MM.1S (cell line): ENCODE data around the gene TRAPPC3.

Experiments
- DNase-seq: peaks from one replicate; pipeline ENCODE4 v3.0.0-alpha.2; 2015
- H2AFZ ChIP-seq: fragments of 300-600 bp; sonication (generic); 2 replicates; pipeline ENCODE4 v1.6.0; 2016; ENCODE audit warnings: antibody characterized with exemption, low read length
- H3F3A ChIP-seq: fragments of 300-600 bp; sonication (generic); 2 replicates; pipeline ENCODE4 v1.6.1; 2016; ENCODE audit warnings: mild to moderate bottlenecking, antibody characterized with exemption, low read length, moderate library complexity, mixed read lengths; ENCODE audit not compliant: insufficient read depth
- H3K27ac ChIP-seq: fragments of 300-600 bp; sonication (generic); 2 replicates; pipeline ENCODE4 v1.5.1; 2016; ENCODE audit warnings: mild to moderate bottlenecking, low read length
- H3K27me3 ChIP-seq: fragments of 300-600 bp; sonication (generic); replicated peaks from 2 replicates; pipeline ENCODE4 v1.6.0; 2016; ENCODE audit warnings: low read length; ENCODE audit not compliant: insufficient read depth
- H3K36me3 ChIP-seq: fragments of 300-600 bp; sonication (generic); replicated peaks from 2 replicates; pipeline ENCODE4 v1.6.1; 2016; ENCODE audit warnings: mild to moderate bottlenecking, low read length, mixed read lengths; ENCODE audit not compliant: insufficient read depth
- H3K4me1 ChIP-seq: fragments of 300-600 bp; sonication (generic); 2 replicates; pipeline ENCODE4 v1.6.1; 2016; ENCODE audit warnings: low read length, mixed read lengths
- H3K4me2 ChIP-seq: fragments of 300-600 bp; sonication (generic); 2 replicates; pipeline ENCODE4 v1.6.0; 2016; ENCODE audit warnings: low read depth, low read length
- H3K4me3 ChIP-seq: fragments of 300-600 bp; sonication (generic); 2 replicates; pipeline ENCODE4 v1.5.1; 2016; ENCODE audit warnings: low read length, mixed read lengths
- H3K79me2 ChIP-seq: fragments of 300-600 bp; sonication (generic); 2 replicates; pipeline ENCODE4 v1.6.1; 2016; ENCODE audit warnings: mixed run types, low read length, mixed read lengths
- H3K9ac ChIP-seq: fragments of 300-600 bp; sonication (generic); 2 replicates; pipeline ENCODE4 v1.6.1; 2016; ENCODE audit warnings: low read length, mixed read lengths
- H3K9me2 ChIP-seq: fragments of 300-600 bp; sonication (generic); replicated peaks from 2 replicates; pipeline ENCODE4 v1.6.1; 2016; ENCODE audit warnings: mild to moderate bottlenecking, low read length, mixed read lengths; ENCODE audit not compliant: insufficient read depth
- H3K9me3 ChIP-seq: fragments of 300-600 bp; sonication (generic); replicated peaks from 2 replicates; pipeline ENCODE4 v1.6.1; 2016; ENCODE audit warnings: mild to moderate bottlenecking, low read length, mixed read lengths; ENCODE audit not compliant: insufficient read depth
- H4K20me1 ChIP-seq: fragments of 300-600 bp; sonication (generic); 2 replicates; pipeline ENCODE4 v1.6.1; 2016; ENCODE audit warnings: mild to moderate bottlenecking, low read length, moderate library complexity, mixed read lengths; ENCODE audit not compliant: insufficient read depth
- CTCF ChIP-seq: fragments of 300-600 bp; sonication (generic); IDR thresholded peaks from 2 replicates; pipeline ENCODE4 v1.5.1; 2016; ENCODE audit warnings: antibody characterized with exemption, low read length, mixed read lengths
- EZH2 ChIP-seq: fragments of 300-600 bp; sonication (generic); optimal IDR thresholded peaks from 2 replicates; pipeline ENCODE3; 2017; ENCODE audit warnings: low read depth, mild to moderate bottlenecking, antibody characterized with exemption, low read length, mixed read lengths
- EZH2phosphoT487 ChIP-seq: fragments of 300-600 bp; sonication (generic); IDR thresholded peaks from 2 replicates; pipeline ENCODE4 v1.6.1; 2018; ENCODE audit warnings: antibody characterized with exemption, low read length

Gene TRAPPC3

GRCh38 chr1:36091141-36091540, 58.1 kb downstream of the TRAPPC3 start:
- no peak for DNase-seq
- Histone ChIP-seq H3K4me2 (no peak overlapping the region), H3K4me3 (no peak overlapping the region), H3K36me3 (no peaks in the 10 kb centered on the region), H3F3A (no peaks in the 10 kb centered on the region; the same call in 1 of the 2 replicates), H3K27ac (no peak overlapping the region), H3K9me3 (no peaks in the 10 kb centered on the region), H4K20me1 (no peaks in the 10 kb centered on the region), H3K27me3 (no peaks in the 10 kb centered on the region), H3K9me2 (no peaks in the 10 kb centered on the region), H3K79me2 (peaks cover 32% of the 10 kb centered on the region), H3K4me1 (0 out of 2 replicates have a peak, but pooled peaks cover 5% of the 10 kb centered on the region), H2AFZ (no peak overlapping the region), H3K9ac (no peak overlapping the region)
- TF ChIP-seq EZH2phosphoT487 (no peak), EZH2 (no peak), CTCF (no peak)

- Histone ChIP-seq H3K9me3 (no peaks in the 10 kb centered on the region), H2AFZ (peak overlapping the region; percentile 100), H3K9ac (peak overlapping the region; percentile 94), H3K4me3 (peak overlapping the region; percentile 100), H3F3A (no peaks in the 10 kb centered on the region), H3K4me1 (0 out of 2 replicates have a peak, but pooled peaks cover 5% of the 10 kb centered on the region), H3K9me2 (no peaks in the 10 kb centered on the region), H3K79me2 (peaks cover 32% of the 10 kb centered on the region), H3K27me3 (no peaks in the 10 kb centered on the region), H3K27ac (peak overlapping the region; percentile 48; the same call in 1 of the 2 replicates), H3K4me2 (peak overlapping the region; percentile 100), H4K20me1 (no peaks in the 10 kb centered on the region), H3K36me3 (no peaks in the 10 kb centered on the region)
- TF ChIP-seq EZH2 (no peak), EZH2phosphoT487 (no peak), CTCF (no peak)
- DNase-seq: peak; percentile 50
Observed at GRCh38 chr1:36089393-36090121, 59.7 kb downstream of the TRAPPC3 start.

GRCh38 chr1:36088577-36089392, 60.5 kb downstream of the TRAPPC3 start, which contains the start of gene ADPRS:
TSS of gene ADPRS (plus strand) at chr1:36088892. CDS start at chr1:36088905, 13 bp downstream.
- Histone ChIP-seq H3K27ac (peak within 1 kb of the TSS; percentile 48; the same call in 1 of the 2 replicates), H3K9ac (peak within 1 kb of the TSS; percentile 94), H3K9me3 (no peaks in the 10 kb centered on the region), H2AFZ (peak within 1 kb of the TSS; percentile 100), H4K20me1 (no peaks in the 10 kb centered on the region), H3K4me1 (0 out of 2 replicates have a peak, but pooled peaks cover 5% of the 10 kb centered on the region), H3K4me3 (peak within 1 kb of the TSS; percentile 100), H3K9me2 (no peaks in the 10 kb centered on the region), H3K4me2 (peak within 1 kb of the TSS; percentile 100), H3K27me3 (no peaks in the 10 kb centered on the region), H3F3A (no peaks in the 10 kb centered on the region), H3K79me2 (peaks cover 32% of the 10 kb centered on the region), H3K36me3 (no peaks in the 10 kb centered on the region)
- no peak for TF ChIP-seq EZH2phosphoT487
- peak; percentile 97 for TF ChIP-seq CTCF
- no peak for TF ChIP-seq EZH2
- peak; percentile 92 for DNase-seq
